OCI-LY3 (cell line): Measurements from ENCODE around the gene ZNF467.

ENCODE experiments used
- CTCF ChIP-seq: fragments of 200-600, 300-600 bp; sonication (generic); IDR thresholded peaks from 2 replicates; pipeline ENCODE4 v1.5.1; 2014; ENCODE audit warnings: antibody characterized with exemption, low read length, low read depth
- EZH2phosphoT487 ChIP-seq: fragments of 200-600 bp; shearing (Covaris generic); IDR thresholded peaks from 2 replicates; pipeline ENCODE4 v1.6.1; 2018; ENCODE audit warnings: antibody characterized with exemption, mixed run types, low read depth

DNA sequence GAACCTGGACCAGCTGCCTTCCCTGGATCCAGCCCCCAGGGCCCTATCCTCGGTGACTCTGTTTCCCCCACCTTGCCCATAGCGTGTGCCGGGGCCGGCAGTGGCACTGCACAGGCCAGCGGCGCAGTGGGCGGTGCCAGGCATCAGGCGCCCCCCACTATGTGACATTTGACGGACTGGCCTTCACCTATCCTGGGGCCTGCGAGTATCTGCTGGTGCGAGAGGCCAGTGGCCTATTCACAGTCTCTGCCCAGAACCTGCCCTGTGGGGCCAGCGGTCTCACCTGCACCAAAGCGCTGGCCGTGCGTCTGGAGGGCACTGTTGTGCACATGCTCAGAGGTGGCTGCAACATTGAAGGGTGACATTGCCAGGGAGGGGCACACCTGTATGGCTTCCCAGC, 12.0 kb upstream of the ZNF467 start:
- no peak for TF ChIP-seq CTCF
- TF ChIP-seq EZH2phosphoT487: no peak
